Activated naive CD4-positive, alpha-beta T cell treated with anti-CD3 and anti-CD28 coated beads, Interleukin-2, amount 50 U/mL, for 24 hours (primary cell): ENCODE data around the gene TRMT112.

ENCODE experiments used
- H3K27ac Mint-ChIP-seq: one replicate; pipeline ENCODE4 v1.8.0; 2021; ENCODE audit warnings: mild to moderate bottlenecking, mixed read lengths
- H3K27me3 Mint-ChIP-seq: one replicate; pipeline ENCODE4 v1.8.0; 2021; ENCODE audit warnings: mixed read lengths
- H3K36me3 Mint-ChIP-seq: one replicate; pipeline ENCODE4 v1.8.0; 2021; ENCODE audit warnings: mixed read lengths
- H3K4me1 Mint-ChIP-seq: one replicate; pipeline ENCODE4 v1.8.0; 2021; ENCODE audit warnings: mixed read lengths
- H3K4me3 Mint-ChIP-seq: one replicate; pipeline ENCODE4 v1.8.0; 2021; ENCODE audit warnings: mild to moderate bottlenecking, mixed read lengths
- H3K9me3 Mint-ChIP-seq: one replicate; pipeline ENCODE4 v1.8.0; 2021; ENCODE audit warnings: mixed read lengths

TRMT112 gene

DNA sequence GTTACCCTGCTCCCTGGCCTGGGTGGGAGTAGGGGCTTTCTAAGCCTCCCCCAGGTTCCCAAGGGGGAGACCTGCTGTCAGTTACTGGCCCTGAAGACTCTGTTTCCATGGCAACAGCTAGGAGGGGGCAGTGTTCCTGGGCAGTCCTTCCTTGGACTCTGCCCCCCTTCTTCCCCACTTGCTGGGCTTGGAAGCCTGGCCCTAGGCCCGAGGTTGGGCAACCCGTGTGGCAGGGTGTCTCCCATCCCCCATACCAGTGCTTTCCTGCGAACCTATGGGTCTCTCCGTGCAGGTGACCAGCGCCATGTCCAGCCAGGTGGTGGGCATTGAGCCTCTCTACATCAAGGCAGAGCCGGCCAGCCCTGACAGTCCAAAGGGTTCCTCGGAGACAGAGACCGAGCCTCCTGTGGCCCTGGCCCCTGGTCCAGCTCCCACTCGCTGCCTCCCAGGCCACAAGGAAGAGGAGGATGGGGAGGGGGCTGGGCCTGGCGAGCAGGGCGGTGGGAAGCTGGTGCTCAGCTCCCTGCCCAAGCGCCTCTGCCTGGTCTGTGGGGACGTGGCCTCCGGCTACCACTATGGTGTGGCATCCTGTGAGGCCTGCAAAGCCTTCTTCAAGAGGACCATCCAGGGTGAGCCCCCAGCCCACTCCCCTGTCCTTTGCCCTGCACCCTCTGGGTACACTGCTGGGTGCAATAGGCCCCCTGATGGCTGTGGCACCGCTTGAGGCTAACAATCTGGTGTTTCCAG, 10.3 kb downstream of the TRMT112 start:
- Mint-ChIP-seq H3K9me3 (no peaks in the 10 kb centered on the region), H3K36me3 (peaks cover 5% of the 10 kb centered on the region), H3K27ac (no peak overlapping the region)

GRCh38 chr11:64306563-64306875, 10.8 kb downstream of the TRMT112 start:
- Mint-ChIP-seq H3K27ac (peak overlapping the region; percentile 94), H3K36me3 (peaks cover 5% of the 10 kb centered on the region), H3K4me3 (peak overlapping the region; percentile 98), H3K9me3 (no peaks in the 10 kb centered on the region), H3K27me3 (no peaks in the 10 kb centered on the region), H3K4me1 (peaks cover 24% of the 10 kb centered on the region)

More for the DNA sequence above, 10.3 kb downstream of the TRMT112 start:
- Mint-ChIP-seq H3K4me3 (peak overlapping the region; percentile 98), H3K27me3 (no peaks in the 10 kb centered on the region), H3K4me1 (peaks cover 24% of the 10 kb centered on the region)

- no peaks in the 10 kb centered on the region for H3K9me3 Mint-ChIP-seq
- peak overlapping the region; percentile 94 for H3K27ac Mint-ChIP-seq
- H3K36me3 Mint-ChIP-seq: peaks cover 5% of the 10 kb centered on the region
- peaks cover 24% of the 10 kb centered on the region for H3K4me1 Mint-ChIP-seq
- H3K4me3 Mint-ChIP-seq: peak overlapping the region; percentile 98
- H3K27me3 Mint-ChIP-seq: peaks cover under 1% of the 10 kb centered on the region
Measured at GRCh38 chr11:64305691-64306562, 11.4 kb downstream of the TRMT112 start.

- H3K36me3 Mint-ChIP-seq: peaks cover 5% of the 10 kb centered on the region
Measured at GRCh38 chr11:64305075-64305690, 12.2 kb downstream of the TRMT112 start, which contains the start of gene ESRRA. TSS of gene ESRRA (plus strand) at chr11:64305524. CDS start at chr11:64307180, 1,656 bp downstream.

DNA sequence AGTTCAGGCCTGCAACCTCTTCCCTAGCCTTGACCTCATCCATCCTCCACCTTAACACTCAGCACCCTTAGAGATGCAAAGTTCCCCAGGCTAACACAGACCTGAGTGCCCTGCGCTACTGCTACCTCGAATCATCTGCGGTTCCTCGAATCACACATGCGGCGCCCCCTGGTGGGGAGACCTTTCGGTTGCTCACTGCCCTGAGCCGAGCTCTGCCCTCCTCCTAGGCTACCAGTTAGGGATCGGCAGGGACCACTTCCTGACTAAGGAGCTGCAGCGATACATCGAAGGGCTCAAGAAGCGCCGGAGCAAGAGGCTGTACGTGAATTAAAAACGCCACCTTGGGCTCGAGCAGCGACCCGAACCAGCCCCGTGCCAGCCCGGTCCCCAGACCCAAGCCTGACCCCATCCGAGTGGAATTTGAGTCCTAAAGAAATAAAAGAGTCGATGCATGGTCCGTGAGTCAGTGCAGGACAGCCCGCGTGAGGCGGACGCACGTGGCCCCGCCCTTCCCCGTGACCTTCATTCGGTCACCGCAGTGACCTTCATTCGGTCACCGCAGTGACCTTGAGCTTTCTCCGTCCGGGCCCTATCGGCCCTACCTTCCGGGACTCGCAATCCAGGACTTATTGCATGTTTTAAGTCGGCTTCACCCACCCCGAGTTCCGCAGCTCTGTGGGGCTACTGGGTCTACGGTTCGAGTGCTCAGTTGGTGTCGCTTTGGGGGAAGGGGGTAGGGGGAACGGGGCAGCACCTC, 12.9 kb downstream of the TRMT112 start:
- Mint-ChIP-seq H3K36me3 (peaks cover 5% of the 10 kb centered on the region), H3K27me3 (peaks cover 10% of the 10 kb centered on the region), H3K4me1 (peaks cover 31% of the 10 kb centered on the region), H3K4me3 (peak overlapping the region; percentile 91), H3K27ac (peak overlapping the region; percentile 94), H3K9me3 (no peaks in the 10 kb centered on the region)

More at GRCh38 chr11:64305075-64305690, 12.2 kb downstream of the TRMT112 start, which contains the start of gene ESRRA:
- H3K4me3 Mint-ChIP-seq: peak within 1 kb of the TSS; percentile 98
- peak within 1 kb of the TSS; percentile 94 for H3K27ac Mint-ChIP-seq
- H3K27me3 Mint-ChIP-seq: peaks cover 7% of the 10 kb centered on the region
- H3K4me1 Mint-ChIP-seq: peaks cover 27% of the 10 kb centered on the region
- H3K9me3 Mint-ChIP-seq: no peaks in the 10 kb centered on the region

DNA sequence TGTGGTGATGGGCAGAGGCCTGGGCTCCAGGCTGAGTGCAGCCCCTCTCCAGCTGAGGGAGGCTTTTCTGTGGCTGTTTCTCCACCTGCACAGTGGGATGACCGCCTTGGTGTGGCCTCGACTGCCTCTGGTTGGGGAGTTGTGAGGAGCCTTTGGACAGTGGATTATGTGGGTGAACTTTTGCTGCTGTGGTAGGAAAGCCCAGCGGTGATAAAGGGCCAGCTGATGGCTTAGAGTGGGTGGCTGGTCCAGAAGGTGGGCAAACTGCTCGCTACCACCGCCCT, 13.4 kb downstream of the TRMT112 start:
- Mint-ChIP-seq H3K27me3 (peaks cover 10% of the 10 kb centered on the region), H3K36me3 (peaks cover 5% of the 10 kb centered on the region), H3K4me1 (peaks cover 31% of the 10 kb centered on the region), H3K27ac (no peak overlapping the region), H3K9me3 (no peaks in the 10 kb centered on the region), H3K4me3 (peak overlapping the region; percentile 91)

DNA sequence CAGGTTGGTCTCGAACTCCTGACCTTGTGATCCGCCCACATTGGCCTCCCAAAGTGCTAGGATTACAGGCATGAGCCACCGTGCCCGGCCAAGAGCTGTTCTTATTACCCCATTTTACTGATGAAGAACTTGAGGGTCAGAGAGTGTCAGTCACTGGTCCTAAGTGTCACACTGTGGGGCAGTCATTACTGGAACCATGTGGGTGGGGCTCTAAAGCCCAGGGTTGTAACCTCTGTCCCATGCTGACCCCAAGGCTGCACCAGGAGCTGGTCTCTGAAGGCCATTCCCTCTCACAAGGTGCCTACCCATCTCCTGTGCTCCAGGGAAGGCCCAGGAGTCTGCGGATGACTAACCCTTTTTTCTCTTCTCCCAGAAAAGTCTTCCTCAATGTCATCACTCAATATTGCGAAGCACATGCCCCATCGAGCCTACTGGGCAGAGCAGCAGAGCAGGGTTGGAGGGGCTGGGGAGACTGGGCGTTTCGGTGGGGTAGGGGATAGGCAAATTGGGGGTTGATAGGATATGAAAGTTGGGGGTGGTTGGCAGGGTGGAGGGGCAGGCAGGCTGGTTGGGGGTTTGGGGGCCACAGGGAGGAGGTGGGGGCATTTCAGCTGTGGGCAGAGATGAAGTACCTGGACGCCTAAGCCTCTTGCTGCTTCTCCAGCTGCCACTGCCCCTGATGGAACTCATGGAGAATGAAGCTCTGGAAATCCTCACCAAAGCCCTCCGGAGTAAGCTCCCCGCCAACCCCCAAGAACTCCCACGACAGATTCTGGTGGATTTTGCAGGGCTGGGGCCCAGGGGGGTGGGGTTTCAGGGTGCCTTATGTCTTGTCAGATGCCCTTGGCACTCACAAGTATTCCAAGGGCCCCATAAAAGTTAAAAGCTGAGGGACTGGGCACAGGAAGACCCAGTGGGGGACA, 14.0 kb downstream of the TRMT112 start:
- Mint-ChIP-seq H3K4me1 (peaks cover 31% of the 10 kb centered on the region), H3K27ac (peak overlapping the region; percentile 30)

GRCh38 chr11:64299847-64300648, 17.3 kb downstream of the TRMT112 start, which contains the start of gene CATSPERZ:
TSS of gene CATSPERZ (plus strand) at chr11:64300358. CDS start at chr11:64300411, 53 bp downstream.
- H3K36me3 Mint-ChIP-seq: no peaks in the 10 kb centered on the region
- peaks cover 31% of the 10 kb centered on the region for H3K27me3 Mint-ChIP-seq
- peak within 1 kb of the TSS; percentile 74 for H3K4me3 Mint-ChIP-seq
- H3K9me3 Mint-ChIP-seq: no peaks in the 10 kb centered on the region
- H3K4me1 Mint-ChIP-seq: peaks cover 24% of the 10 kb centered on the region
- H3K27ac Mint-ChIP-seq: no peak within 1 kb of the TSS

More for the DNA sequence above, 14.0 kb downstream of the TRMT112 start:
- Mint-ChIP-seq H3K9me3 (no peaks in the 10 kb centered on the region), H3K4me3 (peak overlapping the region; percentile 91), H3K36me3 (peaks cover 5% of the 10 kb centered on the region), H3K27me3 (peaks cover 11% of the 10 kb centered on the region)

DNA sequence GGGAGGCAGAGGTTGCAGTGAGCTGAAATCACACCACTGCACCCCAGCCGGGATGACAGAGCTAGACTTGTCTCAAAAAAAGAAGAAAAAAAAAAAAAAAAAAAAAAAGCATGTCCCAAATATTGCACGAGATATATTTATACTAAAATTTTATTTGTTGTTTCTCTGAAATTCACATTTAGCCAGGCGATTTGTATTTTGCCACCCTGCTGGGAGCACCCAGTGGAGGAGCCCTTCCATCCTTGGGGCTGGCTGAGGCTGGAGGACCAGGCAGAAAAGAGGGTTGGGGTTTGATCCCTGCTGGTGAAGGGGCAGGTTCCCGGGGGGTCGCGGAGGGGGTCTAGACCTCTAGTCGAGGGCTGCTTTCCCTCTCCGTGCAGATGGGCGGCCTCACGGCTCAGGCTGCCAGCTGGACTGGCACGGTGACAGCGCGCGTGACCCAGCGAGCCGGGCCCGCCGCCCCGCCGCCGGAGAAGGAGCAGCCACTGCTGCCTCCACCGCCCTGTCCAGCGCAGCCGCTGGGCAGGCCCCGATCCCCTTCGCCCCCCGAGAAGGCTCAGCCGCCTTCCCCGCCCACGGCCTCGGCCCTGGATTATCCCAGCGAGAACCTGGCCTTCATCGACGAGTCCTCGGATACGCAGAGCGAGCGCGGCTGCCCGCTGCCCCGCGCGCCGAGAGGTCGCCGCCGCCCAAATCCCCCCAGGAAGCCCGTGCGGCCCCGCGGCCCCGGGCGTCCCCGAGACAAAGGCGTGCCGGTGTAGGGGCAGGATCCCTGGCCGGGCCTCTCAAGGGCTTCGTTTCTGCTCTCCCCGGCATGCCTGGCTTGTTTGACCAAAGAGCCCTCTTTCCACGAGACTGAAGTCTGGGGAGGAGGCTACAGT, 18.2 kb downstream of the TRMT112 start:
- Mint-ChIP-seq H3K4me3 (peak overlapping the region; percentile 31), H3K27me3 (peaks cover 33% of the 10 kb centered on the region), H3K27ac (no peak overlapping the region), H3K9me3 (no peaks in the 10 kb centered on the region), H3K36me3 (no peaks in the 10 kb centered on the region), H3K4me1 (peaks cover 21% of the 10 kb centered on the region)

- H3K27me3 Mint-ChIP-seq: peaks cover 41% of the 10 kb centered on the region
- no peak overlapping the region for H3K4me3 Mint-ChIP-seq
- H3K36me3 Mint-ChIP-seq: no peaks in the 10 kb centered on the region
- H3K27ac Mint-ChIP-seq: no peak overlapping the region
- H3K9me3 Mint-ChIP-seq: no peaks in the 10 kb centered on the region
- H3K4me1 Mint-ChIP-seq: peaks cover 17% of the 10 kb centered on the region
Measured at GRCh38 chr11:64297699-64298358, 19.5 kb downstream of the TRMT112 start.

- Mint-ChIP-seq H3K36me3 (no peaks in the 10 kb centered on the region), H3K27me3 (peaks cover 43% of the 10 kb centered on the region), H3K27ac (no peak overlapping the region), H3K9me3 (no peaks in the 10 kb centered on the region), H3K4me1 (peaks cover 17% of the 10 kb centered on the region), H3K4me3 (no peak overlapping the region)
Measured at GRCh38 chr11:64296830-64297698, 20.3 kb downstream of the TRMT112 start.

DNA sequence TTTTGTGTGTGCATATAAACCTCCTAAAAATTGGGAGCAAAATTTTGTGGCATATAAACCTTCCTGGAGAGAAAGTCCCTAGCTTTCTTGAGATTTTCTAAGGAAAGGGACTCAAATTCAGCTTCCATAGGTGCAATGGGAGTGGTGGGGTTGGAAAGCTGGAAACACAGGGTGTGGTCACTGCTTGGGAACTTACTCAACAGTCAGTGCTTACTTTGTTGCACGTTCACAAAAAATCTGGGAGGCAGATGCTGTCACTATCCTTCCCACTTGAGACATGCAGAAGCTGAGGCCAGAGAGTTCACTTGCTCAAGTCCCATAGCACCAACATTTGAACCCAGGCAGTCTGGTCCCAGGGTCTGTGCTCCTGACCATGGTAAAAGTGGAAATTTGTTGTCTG, 21.1 kb downstream of the TRMT112 start:
- H3K27ac Mint-ChIP-seq: no peak overlapping the region
- no peaks in the 10 kb centered on the region for H3K9me3 Mint-ChIP-seq
- no peak overlapping the region for H3K4me3 Mint-ChIP-seq
- H3K36me3 Mint-ChIP-seq: no peaks in the 10 kb centered on the region
- H3K27me3 Mint-ChIP-seq: peaks cover 43% of the 10 kb centered on the region
- peaks cover 17% of the 10 kb centered on the region for H3K4me1 Mint-ChIP-seq
